Dedifferentiated amniotic fluid mesenchymal stem cell (primary cell): ENCODE measurements around the gene TMEM184A.

ENCODE experiments used
- DNase-seq: peaks from one replicate; pipeline ENCODE4 v3.0.0-alpha.2; 2016; ENCODE audit errors: extremely low spot score

TMEM184A gene

DNA sequence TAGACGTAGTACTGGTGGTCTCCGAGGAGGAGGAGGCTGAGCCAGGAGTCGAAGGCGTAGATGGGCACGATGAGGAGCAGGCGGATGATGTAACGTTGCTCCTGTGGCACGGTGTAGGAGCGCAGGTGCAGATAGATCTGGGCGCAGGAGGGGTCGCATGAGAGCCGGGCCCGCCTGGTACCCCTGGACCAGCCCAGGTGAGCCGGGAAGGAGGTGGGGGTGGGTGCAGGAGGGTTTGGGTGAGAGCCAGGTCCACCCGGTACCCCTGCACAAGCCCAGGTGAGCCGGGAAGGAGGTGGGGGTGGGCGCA is 5.2 kb downstream of the TMEM184A start:
- no peak for DNase-seq

DNA sequence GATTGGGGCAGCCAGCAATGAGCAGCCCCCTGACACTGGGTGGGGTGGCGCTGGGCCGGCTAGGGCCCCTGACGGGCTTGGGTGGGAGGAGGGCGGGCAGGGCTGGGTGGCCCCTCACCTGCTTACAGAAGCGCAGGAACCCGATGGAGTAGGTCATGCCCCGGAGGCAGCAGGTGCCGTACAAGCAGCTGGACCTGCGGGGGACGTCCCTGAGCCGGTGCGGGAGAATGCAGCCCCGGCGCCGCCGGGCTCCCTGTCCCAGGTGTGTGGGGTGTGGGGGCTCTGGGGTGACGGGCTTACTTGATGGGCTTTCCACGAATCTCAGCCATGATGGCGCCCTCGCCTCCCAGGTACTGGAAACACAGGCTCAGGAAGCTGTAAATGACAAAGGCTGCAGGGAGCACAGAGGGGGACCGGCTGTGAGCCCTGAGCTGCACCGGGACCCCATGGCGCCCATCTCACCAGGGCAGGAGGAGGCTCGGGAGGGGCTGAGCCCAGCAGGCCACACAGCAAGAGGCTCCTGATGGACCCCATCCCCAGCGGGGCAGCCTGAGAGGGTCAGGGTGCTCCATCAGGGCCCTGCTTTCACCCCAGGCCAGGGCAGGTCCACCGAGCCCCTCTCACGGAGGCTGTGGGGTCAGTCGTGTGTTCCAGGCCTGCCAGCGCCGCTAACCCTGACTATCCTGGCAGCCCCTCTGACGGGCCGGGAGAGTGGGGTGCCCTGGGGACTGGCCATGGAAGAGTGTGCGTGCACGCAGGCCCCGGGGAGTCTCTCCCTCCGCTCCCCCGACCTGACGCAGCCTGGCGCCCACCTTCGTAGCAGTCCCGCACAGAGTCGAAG is 5.8 kb downstream of the TMEM184A start:
- DNase-seq: no peak

GRCh38 chr7:1549357-1550004 is 6.5 kb downstream of the TMEM184A start:
- DNase-seq: no peak

DNA sequence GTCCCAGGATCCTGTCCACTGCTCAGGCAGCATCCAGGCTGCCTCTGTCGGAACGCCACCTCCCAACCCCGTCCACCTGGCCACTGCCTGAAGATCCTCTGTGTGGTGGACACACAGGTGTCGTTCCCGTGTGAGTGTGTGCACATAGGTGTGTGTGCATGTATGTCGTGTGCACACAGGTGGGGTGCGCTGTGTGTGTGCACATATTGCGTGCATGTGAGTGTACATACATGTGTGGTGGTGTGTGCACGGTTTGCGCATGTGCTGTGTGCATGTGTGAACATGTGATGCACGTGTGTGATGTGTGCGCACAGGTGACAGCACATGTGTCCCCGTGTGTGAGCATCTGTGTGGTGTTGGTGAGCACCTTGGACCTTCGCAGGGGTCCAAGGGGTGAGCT is 7.1 kb downstream of the TMEM184A start:
- DNase-seq: no peak

- no peak for DNase-seq
Observed at GRCh38 chr7:1548438-1548831, 7.6 kb downstream of the TMEM184A start.

DNA sequence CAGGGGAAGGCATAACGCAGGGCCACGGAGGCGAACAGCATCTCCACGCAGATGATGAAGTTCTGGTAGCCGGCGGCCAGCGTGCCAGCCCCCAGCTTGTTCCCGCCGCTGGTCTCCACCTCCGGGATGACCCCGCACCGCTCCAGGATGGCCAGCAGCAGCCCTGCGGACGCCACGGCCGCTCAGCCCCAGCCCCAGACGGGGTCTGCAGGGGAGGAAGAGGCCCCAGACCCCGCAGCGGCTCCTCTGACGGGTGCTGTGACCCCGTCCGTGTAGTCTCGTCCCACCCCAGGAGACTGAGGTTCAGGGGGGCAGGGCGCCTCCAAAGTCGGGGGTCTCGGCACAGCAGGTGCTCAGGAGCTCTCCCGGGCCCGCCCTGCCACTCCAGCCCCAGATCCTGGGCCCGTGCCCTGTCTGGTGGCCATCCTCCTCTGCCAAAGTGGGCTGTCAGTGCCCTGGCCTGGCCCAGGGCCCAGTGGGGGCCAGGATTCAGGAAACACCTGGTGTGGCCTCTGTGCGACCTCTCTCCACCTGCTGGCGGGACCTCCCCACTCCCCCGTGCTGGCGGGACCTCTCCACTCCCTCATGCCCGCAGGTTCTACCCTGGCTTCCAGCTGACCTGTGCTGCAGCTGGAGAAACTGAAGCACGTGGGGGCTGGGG is 8.1 kb downstream of the TMEM184A start:
- DNase-seq: no peak

- DNase-seq: no peak
Observed at GRCh38 chr7:1546909-1547776, 8.9 kb downstream of the TMEM184A start.

- DNase-seq: no peak
Observed at GRCh38 chr7:1546274-1546908, 9.6 kb downstream of the TMEM184A start.

GRCh38 chr7:1545417-1546246 is 10.4 kb downstream of the TMEM184A start:
- DNase-seq: no peak

DNA sequence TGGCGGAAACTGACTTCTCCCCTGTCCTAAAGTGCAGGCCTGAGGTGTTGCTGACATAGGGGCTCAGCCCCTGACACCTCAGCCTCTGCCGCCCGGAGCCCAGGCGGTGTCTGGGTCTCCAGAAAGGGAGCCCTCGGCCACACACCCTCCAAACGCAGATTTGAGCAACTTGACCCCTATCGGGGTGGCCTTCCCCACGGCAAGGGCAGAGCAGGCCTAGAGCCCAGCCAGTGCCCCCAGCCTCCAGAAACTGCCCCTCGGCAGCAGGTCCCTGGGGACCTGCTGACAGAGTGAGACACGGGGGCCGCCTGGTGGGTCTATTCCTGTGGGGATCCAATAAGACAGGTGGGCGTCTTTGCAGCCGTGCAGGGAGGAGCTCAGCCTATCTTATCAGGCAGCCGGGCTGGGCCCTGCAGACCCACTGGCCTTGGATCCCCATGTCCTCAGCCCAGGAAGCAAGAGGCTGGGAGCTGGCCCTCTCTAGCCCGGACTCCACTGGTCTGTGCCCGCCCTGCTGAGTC is 11.0 kb downstream of the TMEM184A start:
- no peak for DNase-seq

DNA sequence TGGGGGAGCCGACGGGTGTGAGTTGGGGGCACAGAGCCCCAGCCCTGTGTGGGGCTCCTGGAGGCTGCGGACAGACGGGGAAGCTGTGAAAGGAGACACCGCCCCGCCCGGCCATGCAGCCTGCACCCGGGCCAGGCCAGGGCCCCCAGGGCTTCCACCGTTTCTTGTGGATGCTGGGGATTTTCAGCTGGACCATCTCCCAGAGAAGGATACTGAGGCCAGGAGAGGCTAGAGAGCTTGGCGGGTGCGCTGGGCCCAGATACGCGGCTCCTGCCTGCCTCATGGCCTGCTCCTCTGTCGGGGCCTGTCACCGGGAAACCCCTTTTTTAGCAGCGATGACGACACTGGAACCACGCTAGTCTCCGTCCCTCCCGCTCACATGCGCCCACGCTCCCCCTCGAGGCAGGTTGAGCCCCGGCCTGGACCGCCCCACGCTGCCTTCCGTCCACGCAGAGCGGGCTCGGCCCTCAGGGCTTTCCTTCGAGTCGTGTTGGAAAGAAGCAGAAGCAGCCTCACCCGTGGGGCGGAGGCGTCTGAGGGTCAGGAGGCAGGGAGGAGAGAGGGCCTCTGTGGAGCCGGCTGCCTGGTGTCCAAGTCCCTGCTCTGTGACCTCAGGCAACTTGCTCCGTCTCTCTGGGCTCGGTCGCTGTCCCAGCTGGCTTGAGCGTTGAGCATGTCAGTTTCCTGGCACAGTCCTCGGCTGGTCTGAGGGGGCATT is 11.7 kb downstream of the TMEM184A start:
- DNase-seq: no peak

DNA sequence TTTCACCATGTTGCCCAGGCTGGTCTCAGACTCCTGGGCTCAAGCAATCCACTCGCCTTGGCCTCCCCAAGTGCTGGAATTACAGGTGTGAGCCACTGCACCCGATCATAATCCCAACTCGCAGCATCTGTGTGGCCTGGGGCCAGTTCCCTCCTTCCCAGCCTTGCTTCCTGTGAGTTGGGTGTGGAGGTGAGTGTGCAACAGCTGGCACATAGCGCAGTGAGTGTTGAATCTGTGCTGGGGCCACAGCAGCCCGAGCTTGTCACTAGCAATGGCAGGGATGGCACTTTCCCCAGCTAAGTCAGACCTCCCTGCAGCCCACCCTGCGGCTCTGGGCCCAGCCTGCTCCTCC is 12.2 kb downstream of the TMEM184A start:
- DNase-seq: no peak

- DNase-seq: no peak
Observed at GRCh38 chr7:1542841-1543747, 12.9 kb downstream of the TMEM184A start.

DNA sequence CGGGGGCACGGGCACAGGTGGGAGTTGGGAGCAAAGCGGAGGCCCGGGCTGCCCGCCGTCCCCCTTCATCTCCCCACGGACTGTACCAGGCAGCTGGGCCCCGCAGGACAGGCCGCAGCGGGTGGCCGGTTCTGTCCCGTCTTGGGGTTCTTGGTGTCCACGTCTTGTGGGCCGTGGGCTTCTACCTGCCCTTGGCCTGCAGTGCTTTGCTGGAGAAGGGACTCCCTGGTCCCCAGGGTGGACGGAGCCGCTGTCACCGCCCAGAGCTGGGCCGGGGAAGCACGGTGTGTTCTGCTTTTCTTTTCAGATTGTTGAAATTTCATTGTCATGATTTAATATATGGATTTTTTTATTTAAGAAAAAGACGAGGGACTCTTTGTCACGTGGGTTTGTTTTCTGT is 13.7 kb downstream of the TMEM184A start:
- no peak for DNase-seq

- no peak for DNase-seq
Observed at GRCh38 chr7:1541431-1542162, 14.4 kb downstream of the TMEM184A start.

DNA sequence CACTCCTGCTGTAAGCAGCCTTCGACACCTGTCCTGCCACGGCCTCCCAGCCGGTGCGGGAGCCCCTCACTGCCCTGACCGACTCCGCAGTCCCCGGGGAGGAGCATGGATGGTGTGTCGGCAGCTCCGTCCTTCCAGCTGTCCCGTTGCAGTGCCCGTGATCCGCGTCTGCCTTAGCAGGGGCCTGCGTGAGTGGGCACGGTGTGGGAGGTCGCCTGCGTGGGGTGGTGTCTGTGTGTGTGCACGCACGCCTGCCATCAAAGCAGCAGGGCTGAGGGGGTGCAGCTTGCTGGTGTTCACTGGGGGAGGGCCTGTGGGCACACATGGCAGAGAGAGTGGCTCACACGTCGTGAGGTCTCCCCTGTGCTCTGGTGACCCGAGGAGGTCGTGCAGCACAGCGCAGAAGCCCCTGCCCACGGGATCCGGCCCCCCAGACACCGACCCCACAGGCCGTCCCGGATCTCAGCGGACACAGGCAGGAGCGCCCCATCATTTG is 15.2 kb downstream of the TMEM184A start:
- no peak for DNase-seq

- no peak for DNase-seq
Observed at GRCh38 chr7:1539882-1540775, 15.9 kb downstream of the TMEM184A start.
